GM13977 (cell line): ENCODE results near the gene RPL7A.
A peak's percentile ranks its signal among the peaks of the same experiment; 100 is the strongest.

Experiments
- DNase-seq: peaks from one replicate; pipeline ENCODE4 v3.0.0; 2012; ENCODE audit warnings: low spot score
- in situ Hi-C: fragments of 300-500 bp; cut with MboI; formaldehyde crosslinking; loops from one replicate; pipeline ENCODE4 v1.12.0; 2022; ENCODE audit warnings: low sequenced_read_pairs, low pct_unique_long_range_greater_than_20kb, mixed read lengths, inconsistent platforms; ENCODE audit not compliant: unreplicated experiment
- TF ChIP-seq, protein P1 (sequence below): IDR thresholded peaks from 2 replicates; pipeline ENCODE4 v1.5.1; 2012; ENCODE audit warnings: mild to moderate bottlenecking, control low read depth; ENCODE audit not compliant: insufficient read depth; ENCODE audit errors: extremely low read depth, missing control alignments

The RPL7A gene

DNA sequence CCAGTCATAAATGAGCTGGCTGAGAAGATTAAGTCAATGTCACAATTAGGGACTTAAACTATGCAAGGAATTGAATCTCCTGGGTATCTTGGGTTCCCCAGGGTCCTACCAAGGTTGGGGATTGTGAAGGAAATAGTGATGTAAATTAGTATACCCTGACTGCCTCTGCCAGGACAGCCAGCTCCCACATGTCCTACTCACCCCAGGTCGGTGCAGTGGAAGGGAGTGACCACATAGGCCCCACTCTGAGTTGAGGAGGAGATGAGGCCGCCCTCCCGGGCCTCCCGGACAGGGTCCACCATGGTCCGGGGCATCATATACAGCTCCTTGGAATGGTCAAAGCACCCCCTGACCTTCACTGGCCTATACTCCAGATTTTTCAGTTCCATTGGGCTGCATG lies 5.5 kb downstream of the RPL7A start:
- in situ Hi-C loops: no loop called here
- TF ChIP-seq, protein P1, sequence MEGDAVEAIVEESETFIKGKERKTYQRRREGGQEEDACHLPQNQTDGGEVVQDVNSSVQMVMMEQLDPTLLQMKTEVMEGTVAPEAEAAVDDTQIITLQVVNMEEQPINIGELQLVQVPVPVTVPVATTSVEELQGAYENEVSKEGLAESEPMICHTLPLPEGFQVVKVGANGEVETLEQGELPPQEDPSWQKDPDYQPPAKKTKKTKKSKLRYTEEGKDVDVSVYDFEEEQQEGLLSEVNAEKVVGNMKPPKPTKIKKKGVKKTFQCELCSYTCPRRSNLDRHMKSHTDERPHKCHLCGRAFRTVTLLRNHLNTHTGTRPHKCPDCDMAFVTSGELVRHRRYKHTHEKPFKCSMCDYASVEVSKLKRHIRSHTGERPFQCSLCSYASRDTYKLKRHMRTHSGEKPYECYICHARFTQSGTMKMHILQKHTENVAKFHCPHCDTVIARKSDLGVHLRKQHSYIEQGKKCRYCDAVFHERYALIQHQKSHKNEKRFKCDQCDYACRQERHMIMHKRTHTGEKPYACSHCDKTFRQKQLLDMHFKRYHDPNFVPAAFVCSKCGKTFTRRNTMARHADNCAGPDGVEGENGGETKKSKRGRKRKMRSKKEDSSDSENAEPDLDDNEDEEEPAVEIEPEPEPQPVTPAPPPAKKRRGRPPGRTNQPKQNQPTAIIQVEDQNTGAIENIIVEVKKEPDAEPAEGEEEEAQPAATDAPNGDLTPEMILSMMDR: no peak

DNA sequence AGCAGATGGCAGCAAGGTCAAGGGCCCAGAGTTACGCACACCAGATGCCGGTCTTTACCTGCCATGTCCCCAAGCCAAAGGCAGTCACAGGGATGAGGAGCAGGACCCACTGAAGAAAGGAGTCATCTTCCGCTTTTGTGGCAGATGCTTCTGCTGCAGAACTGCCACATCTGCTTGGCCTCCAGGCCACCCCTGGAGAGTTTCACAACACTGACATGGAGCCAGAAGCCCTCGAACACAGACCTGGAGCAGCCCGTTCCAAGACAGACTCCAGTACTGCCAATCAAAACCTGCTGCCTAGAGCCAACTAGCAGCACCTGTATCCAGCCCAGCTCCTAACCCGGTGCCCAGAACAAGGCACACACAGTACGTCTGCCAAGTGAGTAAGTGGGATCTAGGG lies 6.7 kb downstream of the RPL7A start:
- in situ Hi-C loops: no loop called here
- no peak for DNase-seq
- TF ChIP-seq, protein P1: no peak

More for the DNA sequence above, 5.5 kb downstream of the RPL7A start:
- no peak for DNase-seq

DNA sequence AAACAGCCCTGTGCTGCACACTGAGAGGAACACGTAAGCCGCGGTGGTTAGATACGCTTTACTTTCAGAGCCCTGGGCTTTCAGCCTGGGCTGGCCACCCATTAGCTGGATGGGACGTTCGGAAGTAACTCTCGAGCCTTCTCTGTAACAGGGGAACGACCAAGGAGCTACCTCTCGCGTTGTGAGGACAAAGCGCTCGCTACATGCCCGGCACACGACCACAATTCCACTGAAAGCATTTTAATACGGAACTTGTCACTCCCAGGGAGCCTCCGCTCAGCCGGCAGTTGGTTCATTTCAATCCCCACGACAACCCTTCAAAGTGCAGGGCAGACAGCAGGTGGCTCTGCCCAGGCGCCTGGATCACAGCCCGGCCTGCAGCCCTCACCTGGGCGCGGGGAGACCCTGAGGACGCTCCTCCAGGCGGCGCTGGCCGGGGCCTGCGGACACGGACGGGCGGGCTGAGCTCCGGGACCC lies 7.9 kb downstream of the RPL7A start:
- no peak for DNase-seq

DNA sequence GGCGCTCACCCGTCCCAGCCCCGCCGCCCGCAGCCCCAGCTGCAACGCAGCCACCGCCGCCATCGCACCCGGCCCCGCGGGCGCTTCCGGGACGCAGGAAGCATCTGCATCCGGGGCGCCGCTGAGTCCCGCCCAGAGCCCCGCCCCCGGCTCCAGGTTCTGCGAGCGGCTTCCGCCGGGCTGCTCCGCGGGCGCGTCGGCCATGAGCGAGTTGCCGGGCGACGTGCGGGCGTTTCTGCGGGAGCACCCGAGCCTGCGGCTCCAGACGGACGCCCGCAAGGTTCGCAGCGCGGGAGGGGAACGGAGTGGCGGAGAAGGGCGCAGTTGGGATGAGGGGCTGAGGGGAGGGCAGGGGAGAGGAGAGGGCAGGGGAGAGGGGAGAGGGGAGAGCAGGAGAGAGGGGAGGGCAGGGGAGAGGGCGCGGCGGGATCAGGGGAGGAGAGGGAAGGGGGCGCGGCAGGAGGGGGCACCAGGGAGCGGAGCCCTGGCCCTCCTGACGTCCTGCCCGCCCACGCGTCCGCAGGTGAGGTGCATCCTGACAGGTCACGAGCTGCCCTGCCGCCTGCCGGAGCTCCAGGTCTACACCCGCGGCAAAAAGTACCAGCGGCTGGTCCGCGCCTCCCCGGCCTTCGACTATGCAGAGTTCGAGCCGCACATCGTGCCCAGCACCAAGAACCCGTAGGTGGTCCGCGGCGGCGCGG lies 8.5 kb downstream of the RPL7A start, which contains the start of the genes SURF1 and SURF2:
SURF1 (minus strand) TSS at position 97 of the 701 bp plus-strand sequence; CDS start at position 63, 34 bp downstream.
SURF2 (plus strand) TSS at position 160 of the 701 bp plus-strand sequence; CDS start at position 203, 43 bp downstream.
- TF ChIP-seq, protein P1: peak; percentile 30
- peak; percentile 96 for DNase-seq
- in situ Hi-C loops: no loop called here

More for the DNA sequence above, 7.9 kb downstream of the RPL7A start:
- TF ChIP-seq, protein P1: no peak
- in situ Hi-C loops: no loop called here

DNA sequence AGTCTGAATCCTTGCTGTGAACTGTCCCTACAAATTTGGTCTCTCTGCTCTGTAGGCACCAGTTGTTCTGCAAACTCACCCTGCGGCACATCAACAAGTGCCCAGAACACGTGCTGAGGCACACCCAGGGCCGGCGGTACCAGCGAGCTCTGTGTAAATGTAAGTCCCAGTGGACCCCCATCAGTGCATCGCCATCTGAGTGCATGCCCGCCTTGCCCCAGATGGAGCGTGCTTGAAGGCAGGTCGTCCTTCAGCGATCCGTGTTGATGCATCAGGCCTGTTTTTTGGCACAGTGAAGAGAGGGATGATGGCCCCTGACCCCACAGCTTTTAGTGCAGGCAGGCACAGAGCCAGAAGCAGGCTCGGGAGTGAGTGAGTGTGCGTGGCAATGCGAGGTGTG lies 9.6 kb downstream of the RPL7A start:
- TF ChIP-seq, protein P1: no peak
- in situ Hi-C loops: no loop called here
- no peak for DNase-seq

DNA sequence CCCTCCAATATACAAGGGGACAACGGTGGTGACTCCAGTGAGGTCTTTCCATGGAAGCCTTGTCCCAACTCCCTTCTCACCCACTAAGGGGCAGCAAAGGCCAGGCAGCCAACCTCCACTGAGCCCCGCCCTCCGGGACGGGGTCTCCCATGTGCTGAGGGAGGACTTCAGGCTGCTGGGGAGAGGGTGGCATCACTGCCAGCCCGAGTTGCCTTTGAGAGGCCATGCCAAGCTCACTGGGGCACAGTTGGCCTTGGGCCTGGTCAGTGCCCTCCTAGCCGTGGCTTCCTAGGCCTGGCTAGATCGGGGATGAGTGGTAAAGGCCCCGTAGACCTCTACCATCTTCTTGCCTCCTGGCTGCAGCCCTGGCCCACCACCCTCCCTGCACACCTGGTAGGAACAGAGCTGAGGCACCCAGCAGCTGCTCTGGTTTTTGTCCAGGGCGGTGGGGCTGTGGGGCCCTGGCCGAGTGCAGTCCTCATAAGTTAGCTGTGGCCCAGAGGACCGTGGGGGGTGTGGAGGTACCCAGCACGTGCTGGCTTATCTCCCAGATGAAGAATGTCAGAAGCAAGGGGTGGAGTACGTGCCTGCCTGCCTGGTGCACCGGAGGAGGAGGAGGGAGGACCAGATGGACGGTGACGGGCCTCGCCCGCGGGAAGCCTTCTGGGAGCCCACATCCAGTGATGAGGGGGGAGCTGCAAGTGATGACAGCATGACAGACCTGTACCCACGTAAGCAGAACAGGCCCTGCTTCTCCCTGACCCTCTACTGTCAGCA lies 11.6 kb downstream of the RPL7A start:
- DNase-seq: no peak
- TF ChIP-seq, protein P1: peak; percentile 9
- in situ Hi-C loops: no loop called here
